Fibroblast of skin of left biceps (primary cell): Measurements from ENCODE around the gene SLC16A4.

Source experiments
- DNase-seq, 2 experiments: peaks; one replicate each; pipeline ENCODE4 v3.0.0-alpha.2; 2013; ENCODE audit warnings: low read depth in 2 of 2

Gene SLC16A4

DNA sequence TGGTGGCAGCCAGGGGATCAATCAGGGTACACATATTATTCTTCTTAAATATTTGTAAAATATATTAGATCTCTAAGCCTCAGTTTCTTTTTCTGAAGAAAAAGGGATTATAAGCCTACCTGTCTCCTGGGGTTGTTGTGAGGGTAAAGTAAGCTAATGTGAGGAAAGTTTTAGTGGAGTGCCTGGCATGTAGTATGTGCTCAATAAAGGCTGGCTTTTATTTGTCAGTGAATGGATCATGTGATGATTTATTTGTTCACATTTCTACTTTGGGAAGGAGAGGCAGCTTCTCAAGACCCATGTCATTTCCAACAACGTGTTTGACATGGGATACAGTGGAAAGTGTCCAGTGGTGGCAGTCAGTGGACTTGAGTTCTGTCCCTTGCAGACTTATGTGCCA, 64.0 kb downstream of the SLC16A4 start:
- DNase-seq = no peak

- no peak for DNase-seq
These were observed 66.2 kb downstream of the SLC16A4 start for GRCh38 chr1:110324667-110325066.

DNA sequence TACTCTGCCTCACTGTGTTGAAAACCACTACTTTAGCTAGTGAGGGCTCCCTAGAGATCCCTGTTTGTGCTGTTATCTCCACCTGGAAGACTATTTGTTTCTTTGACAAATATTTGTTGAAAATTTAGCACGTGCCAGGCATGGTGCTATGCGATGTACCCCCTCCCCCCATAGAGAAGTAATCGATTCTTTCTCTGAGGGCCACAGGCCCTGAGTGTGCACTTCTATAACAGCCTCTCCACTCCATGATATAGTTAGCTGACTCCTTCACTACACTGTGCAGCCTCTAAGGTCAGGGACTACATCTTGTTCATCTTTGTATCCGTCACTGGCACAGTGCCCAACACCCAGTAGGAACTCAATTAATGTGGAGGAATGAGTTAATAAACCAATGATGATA, 69.0 kb downstream of the SLC16A4 start:
- DNase-seq = no peak

DNA sequence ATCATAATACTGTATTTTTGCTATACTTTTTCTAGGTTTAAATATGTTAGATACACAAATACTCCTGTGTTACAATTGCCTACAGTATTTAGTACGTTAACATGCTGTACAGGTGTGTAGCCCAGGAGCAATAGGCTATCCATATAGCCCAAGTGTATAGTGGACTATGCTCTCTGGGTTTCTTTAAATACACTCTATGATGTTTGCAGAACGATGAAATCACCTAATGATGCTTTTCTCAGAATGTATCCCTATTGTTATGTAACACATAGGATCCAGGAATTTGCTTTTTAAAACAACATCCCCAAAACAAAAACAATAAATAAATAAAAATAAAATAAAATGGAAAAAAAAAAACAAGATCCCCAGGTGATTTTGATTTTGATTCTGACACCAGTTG, 69.8 kb downstream of the SLC16A4 start:
- no peak for DNase-seq

DNA sequence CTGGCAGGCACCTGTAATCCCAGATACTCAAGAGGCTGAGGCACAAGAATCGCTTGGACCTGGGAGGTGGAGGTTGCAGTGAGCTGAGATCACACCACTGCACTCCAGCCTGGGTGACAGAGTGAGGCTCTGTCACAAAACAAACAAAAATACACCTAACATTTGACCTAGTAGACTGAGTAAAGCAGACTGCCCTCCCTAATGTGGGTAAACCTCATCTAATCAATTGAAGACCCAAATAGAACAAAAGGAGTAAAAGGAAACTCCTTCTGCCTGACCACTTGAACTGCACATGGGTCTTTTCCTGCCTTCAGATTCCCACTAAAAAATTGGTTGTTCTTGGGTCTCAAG, 70.7 kb downstream of the SLC16A4 start:
- DNase-seq = no peak

DNA sequence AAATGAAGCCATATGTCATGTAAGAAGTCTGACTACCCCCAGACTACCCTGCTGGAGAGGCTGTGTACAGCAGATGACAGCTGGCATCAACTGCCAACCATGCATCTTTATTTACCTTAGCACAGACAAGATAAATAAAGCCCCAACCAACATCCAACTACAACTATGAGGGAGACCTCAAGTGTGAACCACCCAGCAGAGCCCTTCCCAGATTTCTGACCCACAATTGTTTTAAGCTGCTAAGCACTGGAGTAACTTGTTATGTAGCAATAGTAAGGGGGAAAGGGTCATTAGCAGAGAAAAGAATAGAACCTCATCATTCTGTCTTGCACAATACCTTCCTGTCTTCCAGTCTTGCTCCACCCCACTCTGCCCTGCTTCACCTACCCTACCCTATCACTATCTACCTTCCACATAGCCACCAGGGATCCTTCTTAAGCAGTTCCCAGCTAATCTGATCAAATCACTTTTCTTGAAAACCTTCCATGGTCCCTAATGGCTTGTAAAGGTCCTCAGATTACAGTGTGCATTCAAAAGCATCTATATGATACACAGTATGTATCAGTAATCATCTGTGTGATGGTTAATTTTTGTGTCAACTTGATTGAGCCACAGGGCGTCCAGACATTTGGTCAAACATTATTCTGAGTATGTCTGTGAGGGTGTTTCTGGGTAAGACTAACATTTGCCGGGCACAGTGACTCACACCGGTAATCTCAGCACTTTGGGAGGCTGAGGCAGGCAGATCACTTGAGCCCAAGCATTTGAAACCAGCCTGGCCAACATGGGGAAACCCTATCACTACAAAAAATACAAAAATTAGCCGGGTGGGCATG, 71.3 kb downstream of the SLC16A4 start:
- DNase-seq = no peak

DNA sequence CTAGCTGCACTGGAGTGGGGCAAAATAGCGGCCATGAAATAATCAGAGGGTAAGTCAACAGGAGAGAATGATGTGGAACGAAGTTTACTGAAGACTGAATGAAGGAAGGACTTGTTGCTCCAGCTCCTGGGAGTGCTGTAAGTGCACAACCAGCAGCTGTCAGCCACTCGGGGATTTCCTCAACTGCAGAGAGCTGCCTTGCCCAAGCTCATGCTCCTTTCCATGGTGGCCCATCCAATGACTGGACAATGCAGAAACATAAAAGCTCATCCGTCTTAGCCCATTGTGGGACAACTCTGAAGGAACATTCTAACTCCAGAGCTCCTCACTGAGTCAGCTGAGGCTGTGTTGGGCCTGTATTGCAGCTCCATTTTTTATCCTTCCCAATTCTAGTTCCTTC, 72.8 kb downstream of the SLC16A4 start:
- DNase-seq = no peak

- DNase-seq = no peak
These were observed 74.1 kb downstream of the SLC16A4 start for GRCh38 chr1:110316735-110317134.
